Transverse colon (tissue), 4 donors: ENCODE measurements around the gene CLASP2. TPM values are rescaled to one million over a fixed set of nuclear protein-coding genes. Genes with fewer than 3 reads are reported as not detected.
"Not testable (repeated sequence)": the region's sequence is repeated elsewhere in the genome, so short reads cannot be mapped to it uniquely, and the experiment has no call there.

ENCODE experiments used
- DNase-seq: peaks from one replicate; pipeline ENCODE4 v3.0.0-alpha.2; 2019
- H3K27ac ChIP-seq, 4 donors: fragments of 200-600 bp; sonication (generic); 2 replicates each; pipeline ENCODE4 v1.5.1; 2016 to 2018; ENCODE audit warnings: inconsistent platforms in 4 of 4
- H3K27me3 ChIP-seq: fragments of 200-600 bp; sonication (generic); 2 replicates; pipeline ENCODE4 v1.5.1; 2017; ENCODE audit warnings: inconsistent platforms
- H3K36me3 ChIP-seq, 4 donors: fragments of 200-600 bp; sonication (generic); 2 replicates each; pipeline ENCODE4 v1.5.1; 2017 to 2019; ENCODE audit warnings: inconsistent platforms in 4 of 4
- H3K4me1 ChIP-seq, 4 donors: fragments of 200-600 bp; sonication (generic); 2 replicates each; pipeline ENCODE4 v1.5.1; 2017 to 2020; ENCODE audit warnings: inconsistent platforms in 4 of 4
- H3K4me3 ChIP-seq, 4 donors: fragments of 200-600 bp; sonication (generic); 1 replicate in 1 of 4; 2 replicates in 3 of 4; pipeline versions ENCODE4 v1.5.1 to v1.6.1; 2017 to 2019; ENCODE audit warnings: inconsistent platforms in 4 of 4
- H3K9me3 ChIP-seq, 2 donors: fragments of 200-600 bp; sonication (generic); 2 replicates each; pipeline ENCODE4 v1.5.1; 2017 to 2019; ENCODE audit warnings: inconsistent platforms in 2 of 2
- EP300 ChIP-seq: sonication (generic); formaldehyde crosslinking; IDR thresholded peaks from one replicate; pipeline ENCODE4 v1.6.1; 2017; ENCODE audit warnings: antibody characterized with exemption, low read depth
- POLR2A ChIP-seq: fragments of 450-650 bp; IDR thresholded peaks from one replicate; pipeline ENCODE4 v1.6.1; 2016; ENCODE audit warnings: antibody characterized with exemption, mild to moderate bottlenecking, moderate library complexity
- POLR2AphosphoS5 ChIP-seq, 3 donors: sonication (generic); formaldehyde crosslinking; IDR thresholded peaks; one replicate each; pipeline ENCODE4 v1.6.1; 2016; ENCODE audit warnings: antibody characterized with exemption in 3 of 3
- WGBS, 2 donors: methylation state at CpG; one replicate each; pipeline ENCODE4 v1.1.5; 2018; ENCODE audit warnings: low coverage in 1 of 2; 5-methylcytosine and 5-hydroxymethylcytosine counted together
- in situ Hi-C, 4 donors: fragments of 200-750 bp; cut with MboI; loops; one replicate each; pipeline versions ENCODE4 v1.15.0 to v1.15.1; 2017; ENCODE audit warnings: low sequenced_read_pairs in 3 of 4, low pct_ligation_motif_present in 1 of 4, low pct_unique_long_range_greater_than_20kb in 1 of 4
- intact Hi-C: fragments of 100-400 bp; cut with DNase I; formaldehyde crosslinking; loops from one replicate; pipeline ENCODE4 v1.15.1; 2023; ENCODE audit warnings: low total_unique reads
- small RNA-seq, 4 donors: library from RNA; depleted of rRNA; stranded (forward); fragments of <200 nt; gene quantifications; one replicate each; pipeline ENCODE3, GENCODE V24; 2016
- total RNA-seq, 4 donors: library from RNA; depleted of rRNA; stranded (reverse); fragments of >200 nt; gene quantifications; one replicate each; pipeline ENCODE4 v1.1.0, GENCODE V29; 2016
- TF ChIP-seq, protein P1 (sequence below), 5 experiments: fragments of 200-600 bp in 3 of 5; fragments of 450-650 bp in 2 of 5; sonication (generic) in 3 of 5; IDR thresholded peaks; 1 replicate in 2 of 5; 2 replicates in 3 of 5; pipeline ENCODE4 v1.5.1; 2016 to 2017; ENCODE audit warnings: antibody characterized with exemption in 5 of 5, inconsistent platforms in 3 of 5, mild to moderate bottlenecking in 2 of 5, moderate library complexity in 1 of 5

CLASP2 gene
- total RNA-seq, 4 donors from 2014 or later = 50.0 to 119 (median 56.6) TPM

DNA sequence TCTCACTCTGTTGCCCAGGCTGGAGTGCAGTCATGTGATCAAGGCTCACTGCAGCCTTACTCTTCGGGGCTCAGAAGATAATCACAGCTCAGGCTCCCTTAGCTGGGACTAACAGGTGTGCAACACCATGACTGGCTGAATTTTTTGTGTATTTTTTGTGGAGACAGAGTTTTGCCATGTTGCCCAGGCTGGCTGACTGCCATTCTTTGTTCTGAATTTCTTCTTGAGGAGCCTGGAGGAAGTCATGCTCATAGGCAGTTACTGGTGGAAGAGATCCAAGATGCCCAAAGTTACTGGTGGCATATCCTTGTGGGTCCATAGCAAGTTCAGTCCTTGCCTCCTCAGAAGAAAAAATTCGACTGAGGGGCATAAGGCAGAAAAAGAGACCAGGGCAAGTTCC, 261.3 kb downstream of the CLASP2 start:
- intact Hi-C loops = no loop called here
- Histone ChIP-seq H3K27ac (no peak overlapping the region), H3K4me1 (no peaks in the 10 kb centered on the region), H3K27me3 (no peaks in the 10 kb centered on the region), H3K36me3 (no peaks in the 10 kb centered on the region), H3K9me3 (peaks cover 5 to 12% of the 10 kb centered on the region in 2 donors), H3K4me3 (no peak overlapping the region)
- TF ChIP-seq EP300 = no peak
- TF ChIP-seq, protein P1, sequence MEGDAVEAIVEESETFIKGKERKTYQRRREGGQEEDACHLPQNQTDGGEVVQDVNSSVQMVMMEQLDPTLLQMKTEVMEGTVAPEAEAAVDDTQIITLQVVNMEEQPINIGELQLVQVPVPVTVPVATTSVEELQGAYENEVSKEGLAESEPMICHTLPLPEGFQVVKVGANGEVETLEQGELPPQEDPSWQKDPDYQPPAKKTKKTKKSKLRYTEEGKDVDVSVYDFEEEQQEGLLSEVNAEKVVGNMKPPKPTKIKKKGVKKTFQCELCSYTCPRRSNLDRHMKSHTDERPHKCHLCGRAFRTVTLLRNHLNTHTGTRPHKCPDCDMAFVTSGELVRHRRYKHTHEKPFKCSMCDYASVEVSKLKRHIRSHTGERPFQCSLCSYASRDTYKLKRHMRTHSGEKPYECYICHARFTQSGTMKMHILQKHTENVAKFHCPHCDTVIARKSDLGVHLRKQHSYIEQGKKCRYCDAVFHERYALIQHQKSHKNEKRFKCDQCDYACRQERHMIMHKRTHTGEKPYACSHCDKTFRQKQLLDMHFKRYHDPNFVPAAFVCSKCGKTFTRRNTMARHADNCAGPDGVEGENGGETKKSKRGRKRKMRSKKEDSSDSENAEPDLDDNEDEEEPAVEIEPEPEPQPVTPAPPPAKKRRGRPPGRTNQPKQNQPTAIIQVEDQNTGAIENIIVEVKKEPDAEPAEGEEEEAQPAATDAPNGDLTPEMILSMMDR (IDR thresholded peaks at IDR 0.05) = no peak
- in situ Hi-C loops = no loop called here
- DNase-seq = no peak
- WGBS, 2 donors = 80 to 90% methylated on average over 2 of the region's 2 CpGs

DNA sequence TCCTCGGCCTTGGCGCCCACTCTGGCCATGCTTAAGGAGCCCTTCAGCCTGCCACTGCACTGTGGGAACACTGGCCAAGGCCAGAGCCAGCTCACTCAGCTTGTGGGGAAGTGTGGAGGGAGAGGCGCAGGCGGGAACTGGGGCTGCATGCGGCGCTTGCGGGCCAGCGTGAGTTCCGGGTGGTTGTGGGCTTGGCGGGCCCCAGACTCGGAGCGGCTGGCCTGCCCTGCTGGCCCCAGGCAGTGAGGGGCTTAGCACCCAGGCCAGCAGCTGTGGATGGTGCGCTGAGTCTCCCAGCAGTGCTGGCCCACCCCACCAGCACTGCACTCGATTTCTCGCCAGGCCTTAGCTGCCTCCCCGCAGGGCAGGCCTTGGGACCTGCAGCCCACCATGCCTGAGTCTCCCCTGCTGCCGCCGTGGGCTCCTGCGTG, 264.7 kb downstream of the CLASP2 start:
- intact Hi-C loops (no loop called here), in situ Hi-C loops (no loop called here)
- TF ChIP-seq POLR2A (no peak), EP300 (no peak), POLR2AphosphoS5 (IDR thresholded peaks at IDR 0.05) (no peak)
- TF ChIP-seq, protein P1 (IDR thresholded peaks at IDR 0.05) = no peak
- Histone ChIP-seq H3K4me3 (no peak overlapping the region), H3K4me1 (no peaks in the 10 kb centered on the region), H3K9me3 (no peaks in the 10 kb centered on the region), H3K27me3 (no peaks in the 10 kb centered on the region), H3K27ac (no peak overlapping the region), H3K36me3 (no peaks in the 10 kb centered on the region)
- no peak for DNase-seq
- WGBS, 2 donors = 98% methylated on average over 19 of the region's 19 CpGs; no CpG with 5 or more reads in 1 of the 2 donors

DNA sequence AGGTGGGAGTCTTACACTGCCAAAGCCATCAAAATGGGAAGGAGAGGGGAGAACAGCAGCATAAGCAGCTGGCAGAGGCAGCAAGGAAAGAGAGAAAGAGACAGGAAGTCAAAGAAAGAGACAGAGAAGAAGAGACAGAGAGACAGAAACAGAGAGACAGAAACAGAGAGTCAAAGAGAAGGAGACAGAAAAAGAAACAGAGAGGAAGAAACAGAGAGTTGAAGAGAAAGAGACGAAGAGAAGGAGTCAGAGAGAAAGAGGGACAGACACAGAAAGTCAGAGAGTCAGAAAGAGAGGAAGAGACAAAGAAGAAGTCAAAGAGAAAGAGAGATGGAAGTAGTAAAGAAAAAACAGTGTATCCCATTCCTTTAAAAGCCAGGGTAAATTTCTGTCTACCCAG, 266.1 kb downstream of the CLASP2 start:
- H3K27me3 ChIP-seq, H3K9me3 ChIP-seq, intact Hi-C loops, H3K27ac ChIP-seq, in situ Hi-C loops, H3K36me3 ChIP-seq, H3K4me3 ChIP-seq, H3K4me1 ChIP-seq, DNase-seq: not testable (repeated sequence)
- WGBS, 2 donors = 89 to 100% methylated on average over 1 of the region's 1 CpG

DNA sequence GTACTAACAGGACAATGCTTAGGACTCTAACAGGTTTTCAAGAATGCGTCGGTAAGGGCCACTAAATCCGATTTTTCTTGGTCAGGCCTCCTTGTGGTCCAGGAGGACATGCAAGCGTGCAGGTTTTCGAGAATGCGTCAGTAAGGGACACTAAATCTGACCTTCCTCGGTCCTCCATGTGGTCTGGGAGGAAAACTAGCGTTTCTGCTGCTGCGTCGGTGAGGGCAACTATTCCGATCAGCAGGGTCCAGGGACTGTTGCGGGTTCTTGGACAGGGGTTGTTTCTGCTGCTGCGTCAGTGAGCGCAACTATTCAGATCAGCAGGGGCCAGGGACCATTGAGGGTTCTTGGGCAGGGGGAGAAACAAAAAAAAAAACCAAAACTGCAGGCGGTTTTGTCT, 270.1 kb downstream of the CLASP2 start:
- 95 to 100% methylated on average over 10 to 15 of the region's 15 CpGs for WGBS, 2 donors
- Histone ChIP-seq H3K4me1 (no peaks in the 10 kb centered on the region), H3K27ac (no peak overlapping the region), H3K9me3 (no peaks in the 10 kb centered on the region), H3K4me3 (no peak overlapping the region), H3K27me3 (no peaks in the 10 kb centered on the region), H3K36me3 (no peaks in the 10 kb centered on the region)
- in situ Hi-C loops (loop anchor here in 2 of 4 donors (25.0 kb wide), 1 partner anchor 339 kb away; the partner anchor contains the start of gene PDCD6IP (in 2 of the 2)), intact Hi-C loops (no loop called here)
- TF ChIP-seq POLR2A = no peak
- no peak for TF ChIP-seq POLR2AphosphoS5 (IDR thresholded peaks at IDR 0.05)
- TF ChIP-seq, protein P1 (IDR thresholded peaks at IDR 0.05) = no peak
- TF ChIP-seq EP300 = no peak
- no peak for DNase-seq

DNA sequence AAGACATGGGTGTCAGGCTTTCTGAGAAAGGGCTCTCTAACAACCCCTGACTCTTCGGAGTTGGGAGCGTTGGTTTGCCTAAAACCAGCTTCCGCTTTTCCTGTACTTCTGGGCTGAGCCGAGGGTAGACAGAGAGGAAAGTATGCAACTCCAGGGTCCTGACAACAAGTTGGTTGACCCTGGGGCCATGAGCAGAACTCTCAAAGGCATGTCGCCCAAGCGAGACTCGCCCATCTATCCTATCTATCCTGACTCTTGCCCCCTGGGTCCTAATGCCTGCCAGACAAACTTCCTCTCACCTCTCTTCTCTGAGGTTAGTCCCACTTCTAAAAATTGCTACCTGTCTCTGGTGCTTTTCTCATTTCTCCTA, 270.8 kb downstream of the CLASP2 start:
- in situ Hi-C loops = loop anchor here in 2 of 4 donors (25.0 kb wide), 1 partner anchor 340 kb away; the partner anchor contains the start of gene PDCD6IP (in 2 of the 2)
- intact Hi-C loops, H3K4me3 ChIP-seq, DNase-seq, H3K4me1 ChIP-seq, H3K27me3 ChIP-seq, H3K27ac ChIP-seq, H3K9me3 ChIP-seq, H3K36me3 ChIP-seq: not testable (repeated sequence)
- 79 to 81% methylated on average over 7 of the region's 7 CpGs for WGBS, 2 donors

Small RNAs within 50 kb of the gene (small RNA-seq; reads per million reads assigned to genes)
- gene COX6CP10 (0 reads per million in 4 donors), gene RNA5SP128 (0 to 0.14 (median 0) reads per million in 4 donors)

Other genes starting within 250 kb of the CLASP2 start
- 100 to 1,000 TPM in 3 of 4 donors, 10 to 100 TPM in 1; 89.0 to 523 (median 372) TPM for gene PDCD6IP, start 80.4 kb upstream of the CLASP2 start, total RNA-seq